ENCODE results near the gene QTRT2.

The QTRT2 gene

DNA sequence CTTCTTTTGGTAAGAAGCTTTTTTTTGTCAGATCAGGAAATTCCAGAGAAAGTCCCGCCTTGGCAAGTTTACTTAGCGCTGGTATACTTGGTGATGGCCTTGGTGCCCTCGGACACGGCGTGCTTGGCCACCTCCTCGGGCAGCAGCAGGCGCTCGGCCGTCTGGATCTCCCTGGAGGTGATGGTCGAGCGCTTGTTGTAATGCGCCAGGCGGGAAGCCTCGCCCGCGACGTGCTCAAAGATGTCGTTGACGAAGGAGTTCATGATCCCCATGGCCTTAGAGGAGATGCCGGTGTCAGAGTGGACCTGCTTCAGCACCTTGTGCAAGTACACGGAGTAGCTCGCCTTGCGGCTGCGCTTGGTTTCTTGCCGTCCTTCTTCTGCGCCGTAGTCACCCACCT, 46.6 kb downstream of the QTRT2 start:
- H3K4me1 ChIP-seq (ENCODE audit: control insufficient read depth, insufficient read depth, low read length): no peaks in the 10 kb centered on the region
- TF ChIP-seq, protein P1, sequence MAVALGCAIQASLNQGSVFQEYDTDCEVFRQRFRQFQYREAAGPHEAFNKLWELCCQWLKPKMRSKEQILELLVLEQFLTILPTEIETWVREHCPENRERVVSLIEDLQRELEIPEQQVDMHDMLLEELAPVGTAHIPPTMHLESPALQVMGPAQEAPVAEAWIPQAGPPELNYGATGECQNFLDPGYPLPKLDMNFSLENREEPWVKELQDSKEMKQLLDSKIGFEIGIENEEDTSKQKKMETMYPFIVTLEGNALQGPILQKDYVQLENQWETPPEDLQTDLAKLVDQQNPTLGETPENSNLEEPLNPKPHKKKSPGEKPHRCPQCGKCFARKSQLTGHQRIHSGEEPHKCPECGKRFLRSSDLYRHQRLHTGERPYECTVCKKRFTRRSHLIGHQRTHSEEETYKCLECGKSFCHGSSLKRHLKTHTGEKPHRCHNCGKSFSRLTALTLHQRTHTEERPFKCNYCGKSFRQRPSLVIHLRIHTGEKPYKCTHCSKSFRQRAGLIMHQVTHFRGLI (tag by site-specific recombination; IDR thresholded peaks at IDR 0.05): no peak
- TF ChIP-seq ZNF830 (tag by site-specific recombination; IDR thresholded peaks at IDR 0.05; ENCODE audit: low read depth): no peak
- no peak for TF ChIP-seq ZBTB21 (tag by site-specific recombination; IDR thresholded peaks at IDR 0.05)
- TF ChIP-seq SCRT1 (tag by site-specific recombination; IDR thresholded peaks at IDR 0.05; ENCODE audit: borderline replicate concordance): no peak
- TF ChIP-seq ZNF623 (tag by site-specific recombination; IDR thresholded peaks at IDR 0.05): no peak
- TF ChIP-seq KLF7 (tag by site-specific recombination; IDR thresholded peaks at IDR 0.05; ENCODE audit: borderline replicate concordance): no peak
- TF ChIP-seq ZNF670 (tag by site-specific recombination; IDR thresholded peaks at IDR 0.05; ENCODE audit: low read depth): no peak
- no peak for TF ChIP-seq ZNF391 (tag by site-specific recombination; IDR thresholded peaks at IDR 0.05; ENCODE audit: borderline replicate concordance, low read depth)
- TF ChIP-seq SALL2 (tag by site-specific recombination; IDR thresholded peaks at IDR 0.05; ENCODE audit: borderline replicate concordance): no peak
- no peak for TF ChIP-seq ZNF121 (tag by site-specific recombination; IDR thresholded peaks at IDR 0.05)
- no peak for TF ChIP-seq ZNF837 (tag by site-specific recombination; IDR thresholded peaks at IDR 0.05)
- TF ChIP-seq, protein P2, sequence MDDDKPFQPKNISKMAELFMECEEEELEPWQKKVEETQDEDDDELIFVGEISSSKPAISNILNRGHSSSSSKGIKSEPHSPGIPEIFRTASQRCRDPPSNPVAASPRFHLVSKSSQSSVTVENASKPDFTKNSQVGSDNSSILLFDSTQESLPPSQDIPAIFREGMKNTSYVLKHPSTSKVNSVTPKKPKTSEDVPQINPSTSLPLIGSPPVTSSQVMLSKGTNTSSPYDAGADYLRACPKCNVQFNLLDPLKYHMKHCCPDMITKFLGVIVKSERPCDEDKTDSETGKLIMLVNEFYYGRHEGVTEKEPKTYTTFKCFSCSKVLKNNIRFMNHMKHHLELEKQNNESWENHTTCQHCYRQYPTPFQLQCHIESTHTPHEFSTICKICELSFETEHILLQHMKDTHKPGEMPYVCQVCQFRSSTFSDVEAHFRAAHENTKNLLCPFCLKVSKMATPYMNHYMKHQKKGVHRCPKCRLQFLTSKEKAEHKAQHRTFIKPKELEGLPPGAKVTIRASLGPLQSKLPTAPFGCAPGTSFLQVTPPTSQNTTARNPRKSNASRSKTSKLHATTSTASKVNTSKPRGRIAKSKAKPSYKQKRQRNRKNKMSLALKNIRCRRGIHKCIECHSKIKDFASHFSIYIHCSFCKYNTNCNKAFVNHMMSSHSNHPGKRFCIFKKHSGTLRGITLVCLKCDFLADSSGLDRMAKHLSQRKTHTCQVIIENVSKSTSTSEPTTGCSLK (tag by site-specific recombination; IDR thresholded peaks at IDR 0.05): no peak
- TF ChIP-seq ZNF175 (tag by site-specific recombination; IDR thresholded peaks at IDR 0.05): no peak
- TF ChIP-seq ZBTB8A (tag by site-specific recombination; IDR thresholded peaks at IDR 0.05): no peak
- TF ChIP-seq, protein P3, sequence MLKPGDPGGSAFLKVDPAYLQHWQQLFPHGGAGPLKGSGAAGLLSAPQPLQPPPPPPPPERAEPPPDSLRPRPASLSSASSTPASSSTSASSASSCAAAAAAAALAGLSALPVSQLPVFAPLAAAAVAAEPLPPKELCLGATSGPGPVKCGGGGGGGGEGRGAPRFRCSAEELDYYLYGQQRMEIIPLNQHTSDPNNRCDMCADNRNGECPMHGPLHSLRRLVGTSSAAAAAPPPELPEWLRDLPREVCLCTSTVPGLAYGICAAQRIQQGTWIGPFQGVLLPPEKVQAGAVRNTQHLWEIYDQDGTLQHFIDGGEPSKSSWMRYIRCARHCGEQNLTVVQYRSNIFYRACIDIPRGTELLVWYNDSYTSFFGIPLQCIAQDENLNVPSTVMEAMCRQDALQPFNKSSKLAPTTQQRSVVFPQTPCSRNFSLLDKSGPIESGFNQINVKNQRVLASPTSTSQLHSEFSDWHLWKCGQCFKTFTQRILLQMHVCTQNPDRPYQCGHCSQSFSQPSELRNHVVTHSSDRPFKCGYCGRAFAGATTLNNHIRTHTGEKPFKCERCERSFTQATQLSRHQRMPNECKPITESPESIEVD (tag by site-specific recombination; IDR thresholded peaks at IDR 0.05): no peak
- no peak for TF ChIP-seq ZNF335 (tag by site-specific recombination; conservative IDR thresholded peaks at IDR 0.05)
- CTCF ChIA-PET: no interaction called here
- H3K4me3 ChIP-seq (ENCODE audit: low read depth, low read length): no peak overlapping the region
- H3K27ac ChIP-seq (ENCODE audit: extremely low read depth, low read depth, low read length): no peak overlapping the region
- POLR2A ChIA-PET: no interaction called here
- H3K9me3 ChIP-seq (ENCODE audit: control insufficient read depth, insufficient read depth, low read depth, low read length): no peaks in the 10 kb centered on the region
- no peaks in the 10 kb centered on the region for H3K36me3 ChIP-seq (ENCODE audit: control insufficient read depth in 2 of 2, insufficient read depth in 1 of 2, low read length in 2 of 2)

DNA sequence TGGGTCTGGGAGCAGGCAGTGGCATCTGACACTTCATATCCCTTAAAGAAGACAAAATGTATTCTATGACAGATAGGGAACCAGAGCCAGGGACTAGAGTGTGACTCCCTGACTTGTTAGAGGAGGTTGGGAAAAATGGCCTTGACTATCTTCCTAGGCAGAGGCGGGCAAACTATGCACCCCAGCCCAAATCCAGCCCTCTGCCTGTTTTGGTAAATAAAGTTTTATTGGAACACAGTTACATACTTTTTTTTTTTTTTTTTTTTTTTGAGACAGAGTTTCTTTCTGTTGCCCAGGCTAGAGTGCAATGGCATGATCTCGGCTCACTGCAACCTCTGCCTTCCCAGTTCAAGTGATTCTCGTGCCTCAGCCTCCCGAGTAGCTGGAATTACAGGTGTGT, 47.3 kb downstream of the QTRT2 start:
- Histone ChIP-seq H3K27ac (ENCODE audit: extremely low read depth, low read depth, low read length) (no peak overlapping the region), H3K4me1 (ENCODE audit: control insufficient read depth, insufficient read depth, low read length) (no peaks in the 10 kb centered on the region), H3K36me3 (ENCODE audit: control insufficient read depth in 2 of 2, insufficient read depth in 1 of 2, low read length in 2 of 2) (no peaks in the 10 kb centered on the region), H3K4me3 (ENCODE audit: low read depth, low read length) (no peak overlapping the region), H3K9me3 (ENCODE audit: control insufficient read depth, insufficient read depth, low read depth, low read length) (no peaks in the 10 kb centered on the region)
- ChIA-PET POLR2A (no interaction called here), CTCF (interaction anchor here (1.6 kb wide), 1 partner anchor 8 kb away, joined by 4 read pairs; no protein-coding TSS in a partner anchor)
- TF ChIP-seq ZNF555 (tag by site-specific recombination; conservative IDR thresholded peaks at IDR 0.05) (no peak), SETDB1 (IDR thresholded peaks at IDR 0.05; ENCODE audit: insufficient read length, low read length) (no peak), KLF1 (tag by site-specific recombination; IDR thresholded peaks at IDR 0.05) (no peak), ZNF785 (tag by site-specific recombination; IDR thresholded peaks at IDR 0.05) (no peak), ZNF335 (tag by site-specific recombination; conservative IDR thresholded peaks at IDR 0.05) (no peak), ZNF157 (tag by site-specific recombination; IDR thresholded peaks at IDR 0.05) (no peak), ZNF792 (tag by site-specific recombination; IDR thresholded peaks at IDR 0.05) (no peak), ZXDB (tag by site-specific recombination; IDR thresholded peaks at IDR 0.05) (no peak), FEZF1 (tag by site-specific recombination; IDR thresholded peaks at IDR 0.05) (no peak), ZNF501 (tag by site-specific recombination; IDR thresholded peaks at IDR 0.05) (no peak)
- TF ChIP-seq, protein P4, sequence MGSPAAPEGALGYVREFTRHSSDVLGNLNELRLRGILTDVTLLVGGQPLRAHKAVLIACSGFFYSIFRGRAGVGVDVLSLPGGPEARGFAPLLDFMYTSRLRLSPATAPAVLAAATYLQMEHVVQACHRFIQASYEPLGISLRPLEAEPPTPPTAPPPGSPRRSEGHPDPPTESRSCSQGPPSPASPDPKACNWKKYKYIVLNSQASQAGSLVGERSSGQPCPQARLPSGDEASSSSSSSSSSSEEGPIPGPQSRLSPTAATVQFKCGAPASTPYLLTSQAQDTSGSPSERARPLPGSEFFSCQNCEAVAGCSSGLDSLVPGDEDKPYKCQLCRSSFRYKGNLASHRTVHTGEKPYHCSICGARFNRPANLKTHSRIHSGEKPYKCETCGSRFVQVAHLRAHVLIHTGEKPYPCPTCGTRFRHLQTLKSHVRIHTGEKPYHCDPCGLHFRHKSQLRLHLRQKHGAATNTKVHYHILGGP (tag by site-specific recombination; IDR thresholded peaks at IDR 0.05): no peak
- TF ChIP-seq, protein P5, sequence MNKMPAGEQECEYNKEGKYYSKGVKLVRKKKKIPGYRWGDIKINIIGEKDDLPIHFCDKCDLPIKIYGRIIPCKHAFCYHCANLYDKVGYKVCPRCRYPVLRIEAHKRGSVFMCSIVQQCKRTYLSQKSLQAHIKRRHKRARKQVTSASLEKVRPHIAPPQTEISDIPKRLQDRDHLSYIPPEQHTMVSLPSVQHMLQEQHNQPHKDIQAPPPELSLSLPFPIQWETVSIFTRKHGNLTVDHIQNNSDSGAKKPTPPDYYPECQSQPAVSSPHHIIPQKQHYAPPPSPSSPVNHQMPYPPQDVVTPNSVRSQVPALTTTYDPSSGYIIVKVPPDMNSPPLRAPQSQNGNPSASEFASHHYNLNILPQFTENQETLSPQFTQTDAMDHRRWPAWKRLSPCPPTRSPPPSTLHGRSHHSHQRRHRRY (tag by site-specific recombination; IDR thresholded peaks at IDR 0.05): no peak
- TF ChIP-seq, protein P6, sequence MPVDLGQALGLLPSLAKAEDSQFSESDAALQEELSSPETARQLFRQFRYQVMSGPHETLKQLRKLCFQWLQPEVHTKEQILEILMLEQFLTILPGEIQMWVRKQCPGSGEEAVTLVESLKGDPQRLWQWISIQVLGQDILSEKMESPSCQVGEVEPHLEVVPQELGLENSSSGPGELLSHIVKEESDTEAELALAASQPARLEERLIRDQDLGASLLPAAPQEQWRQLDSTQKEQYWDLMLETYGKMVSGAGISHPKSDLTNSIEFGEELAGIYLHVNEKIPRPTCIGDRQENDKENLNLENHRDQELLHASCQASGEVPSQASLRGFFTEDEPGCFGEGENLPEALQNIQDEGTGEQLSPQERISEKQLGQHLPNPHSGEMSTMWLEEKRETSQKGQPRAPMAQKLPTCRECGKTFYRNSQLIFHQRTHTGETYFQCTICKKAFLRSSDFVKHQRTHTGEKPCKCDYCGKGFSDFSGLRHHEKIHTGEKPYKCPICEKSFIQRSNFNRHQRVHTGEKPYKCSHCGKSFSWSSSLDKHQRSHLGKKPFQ (tag by site-specific recombination; IDR thresholded peaks at IDR 0.05): no peak
